ENCODE measurements around the gene CACNB3. TPM values are rescaled to one million over a fixed set of nuclear protein-coding genes. Genes with fewer than 3 reads are reported as not detected.
A peak's percentile ranks its signal among the peaks of the same experiment; 100 is the strongest.

CACNB3 gene
- total and polyA plus RNA-seq, 4 experiments from 2014 or later = 1.5 to 17.9 (median 10.6) TPM

- H3K9me3 Mint-ChIP-seq = no peaks in the 10 kb centered on the region
- POLR2A ChIA-PET (ENCODE audit: partially characterized antibody) = no interaction called here
- peaks cover 3% of the 10 kb centered on the region for H3K27me3 ChIP-seq (ENCODE audit: insufficient read depth, low read length)
- no peak overlapping the region for H3K4me3 Mint-ChIP-seq
- H3K9me3 ChIP-seq (ENCODE audit: control insufficient read depth in 1 of 2, low read length in 2 of 2) = no peaks in the 10 kb centered on the region
- peaks cover 16 to 33% of the 10 kb centered on the region in 2 donors for H3K27me3 Mint-ChIP-seq
- no peak for DNase-seq
- H3K36me3 Mint-ChIP-seq = no peaks in the 10 kb centered on the region
- no peaks in the 10 kb centered on the region for H3K36me3 ChIP-seq (ENCODE audit: insufficient read depth, low read length)
- H3K4me1 Mint-ChIP-seq = peaks cover 0 to 3% (median 0%) of the 10 kb centered on the region in 4 donors
- no peak overlapping the region for H3K27ac ChIP-seq (ENCODE audit: low read depth, low read length)
- H3K4me3 ChIP-seq (ENCODE audit: low read length in 2 of 2) = no peak overlapping the region
- H3K4me1 ChIP-seq (ENCODE audit: insufficient read depth, low read length) = no peaks in the 10 kb centered on the region
- intact Hi-C loops (cut with micrococcal nuclease) = no loop called here
- CTCF ChIA-PET (ENCODE audit: partially characterized antibody) = interaction anchor here (0.6 to 1.5 kb wide), 3 partner anchors 12 to 187 kb away, joined by 4 to 5 read pairs (median 4); no protein-coding TSS in a partner anchor
- H3K27ac Mint-ChIP-seq = no peak overlapping the region
Measured at GRCh38 chr12:48782457-48783395, 35.6 kb upstream of the CACNB3 start.

GRCh38 chr12:48783432-48783831, 34.9 kb upstream of the CACNB3 start:
- Histone ChIP-seq H3K9me3 (ENCODE audit: control insufficient read depth in 1 of 2, low read length in 2 of 2) (no peaks in the 10 kb centered on the region), H3K27ac (ENCODE audit: low read depth, low read length) (no peak overlapping the region), H3K27me3 (ENCODE audit: insufficient read depth, low read length) (peaks cover 7% of the 10 kb centered on the region), H3K36me3 (ENCODE audit: insufficient read depth, low read length) (no peaks in the 10 kb centered on the region), H3K4me1 (ENCODE audit: insufficient read depth, low read length) (no peaks in the 10 kb centered on the region), H3K4me3 (ENCODE audit: low read length in 2 of 2) (no peak overlapping the region)
- no peaks in the 10 kb centered on the region for H3K36me3 Mint-ChIP-seq
- H3K4me1 Mint-ChIP-seq = peaks cover 0 to 8% (median 3%) of the 10 kb centered on the region in 4 donors
- H3K27me3 Mint-ChIP-seq = peaks cover 22 to 40% of the 10 kb centered on the region in 2 donors
- intact Hi-C loops (cut with micrococcal nuclease) = no loop called here
- H3K4me3 Mint-ChIP-seq = peak overlapping the region in 1 of 8 donors; percentile 41
- no peak overlapping the region for H3K27ac Mint-ChIP-seq
- no peaks in the 10 kb centered on the region for H3K9me3 Mint-ChIP-seq
- no peak for DNase-seq
- ChIA-PET CTCF (ENCODE audit: partially characterized antibody) (interaction anchor here (1.5 kb wide), 1 partner anchor 12 kb away, joined by 5 read pairs; no protein-coding TSS in a partner anchor), POLR2A (ENCODE audit: partially characterized antibody) (no interaction called here)

GRCh38 chr12:48786591-48787544, 31.4 kb upstream of the CACNB3 start:
- Mint-ChIP-seq H3K4me1 (peaks cover 0 to 18% (median 5%) of the 10 kb centered on the region in 4 donors), H3K36me3 (no peaks in the 10 kb centered on the region), H3K27me3 (peaks cover 34 to 52% of the 10 kb centered on the region in 2 donors), H3K4me3 (peak overlapping the region in 2 of 8 donors; percentile 8 to 24), H3K9me3 (no peaks in the 10 kb centered on the region), H3K27ac (peak overlapping the region in 1 of 7 donors; percentile 43)
- POLR2A ChIA-PET (ENCODE audit: partially characterized antibody) = no interaction called here
- Histone ChIP-seq H3K27ac (ENCODE audit: low read depth, low read length) (no peak overlapping the region), H3K36me3 (ENCODE audit: insufficient read depth, low read length) (no peaks in the 10 kb centered on the region), H3K27me3 (ENCODE audit: insufficient read depth, low read length) (peaks cover 15% of the 10 kb centered on the region), H3K4me1 (ENCODE audit: insufficient read depth, low read length) (no peaks in the 10 kb centered on the region), H3K9me3 (ENCODE audit: control insufficient read depth in 1 of 2, low read length in 2 of 2) (no peaks in the 10 kb centered on the region), H3K4me3 (ENCODE audit: low read length in 2 of 2) (no peak overlapping the region)
- CTCF ChIA-PET (ENCODE audit: partially characterized antibody) = interaction anchor here (0.7 to 3.1 kb wide), 2 partner anchors 9 to 343 kb away, joined by 3 to 13 read pairs; no protein-coding TSS in a partner anchor
- DNase-seq = no peak
- intact Hi-C loops (cut with micrococcal nuclease) = no loop called here

GRCh38 chr12:48787791-48788523, 30.3 kb upstream of the CACNB3 start:
- no peaks in the 10 kb centered on the region for H3K9me3 Mint-ChIP-seq
- no peaks in the 10 kb centered on the region for H3K36me3 Mint-ChIP-seq
- peaks cover 0 to 18% (median 5%) of the 10 kb centered on the region in 4 donors for H3K4me1 Mint-ChIP-seq
- Histone ChIP-seq H3K27ac (ENCODE audit: low read depth, low read length) (no peak overlapping the region), H3K9me3 (ENCODE audit: control insufficient read depth in 1 of 2, low read length in 2 of 2) (no peaks in the 10 kb centered on the region), H3K4me1 (ENCODE audit: insufficient read depth, low read length) (no peaks in the 10 kb centered on the region), H3K4me3 (ENCODE audit: low read length in 2 of 2) (no peak overlapping the region), H3K36me3 (ENCODE audit: insufficient read depth, low read length) (no peaks in the 10 kb centered on the region), H3K27me3 (ENCODE audit: insufficient read depth, low read length) (peaks cover 15% of the 10 kb centered on the region)
- intact Hi-C loops (cut with micrococcal nuclease) = no loop called here
- H3K27ac Mint-ChIP-seq = no peak overlapping the region
- peaks cover 34 to 46% of the 10 kb centered on the region in 2 donors for H3K27me3 Mint-ChIP-seq
- ChIA-PET POLR2A (ENCODE audit: partially characterized antibody) (no interaction called here), CTCF (ENCODE audit: partially characterized antibody) (interaction anchor here (0.7 kb wide), 1 partner anchor 342 kb away, joined by 3 read pairs; no protein-coding TSS in a partner anchor)
- H3K4me3 Mint-ChIP-seq = peak overlapping the region; percentile 44 to 79 (median 72)
- DNase-seq = no peak

- CTCF ChIA-PET (ENCODE audit: partially characterized antibody) = interaction anchor here (1.9 kb wide), 1 partner anchor 35 kb away, joined by 12 read pairs; no protein-coding TSS in a partner anchor
- Mint-ChIP-seq H3K36me3 (no peaks in the 10 kb centered on the region), H3K4me1 (peaks cover 0 to 18% (median 5%) of the 10 kb centered on the region in 4 donors), H3K27me3 (peaks cover 34 to 46% of the 10 kb centered on the region in 2 donors), H3K9me3 (no peaks in the 10 kb centered on the region), H3K4me3 (peak overlapping the region; percentile 70 to 84 (median 76)), H3K27ac (no peak overlapping the region)
- Histone ChIP-seq H3K4me3 (ENCODE audit: low read length in 2 of 2) (no peak overlapping the region), H3K27ac (ENCODE audit: low read depth, low read length) (no peak overlapping the region), H3K4me1 (ENCODE audit: insufficient read depth, low read length) (no peaks in the 10 kb centered on the region), H3K27me3 (ENCODE audit: insufficient read depth, low read length) (peaks cover 15% of the 10 kb centered on the region), H3K36me3 (ENCODE audit: insufficient read depth, low read length) (no peaks in the 10 kb centered on the region), H3K9me3 (ENCODE audit: control insufficient read depth in 1 of 2, low read length in 2 of 2) (no peaks in the 10 kb centered on the region)
- POLR2A ChIA-PET (ENCODE audit: partially characterized antibody) = no interaction called here
- intact Hi-C loops (cut with micrococcal nuclease) = no loop called here
- DNase-seq = no peak
Measured at GRCh38 chr12:48788524-48788853, 29.8 kb upstream of the CACNB3 start.

GRCh38 chr12:48788854-48789775, 29.2 kb upstream of the CACNB3 start, which contains the start of gene ADCY6:
ADCY6 (minus strand) TSS chr12:48789089; CDS start chr12:48783434, 5,655 bp downstream.
- peak in 1 of 5 donors; percentile 8 for DNase-seq
- Histone ChIP-seq H3K27me3 (ENCODE audit: insufficient read depth, low read length) (peaks cover 15% of the 10 kb centered on the region), H3K9me3 (ENCODE audit: control insufficient read depth in 1 of 2, low read length in 2 of 2) (no peaks in the 10 kb centered on the region), H3K36me3 (ENCODE audit: insufficient read depth, low read length) (no peaks in the 10 kb centered on the region), H3K4me1 (ENCODE audit: insufficient read depth, low read length) (no peaks in the 10 kb centered on the region), H3K4me3 (ENCODE audit: low read length in 2 of 2) (no peak within 1 kb of the TSS), H3K27ac (ENCODE audit: low read depth, low read length) (no peak within 1 kb of the TSS)
- no peaks in the 10 kb centered on the region for H3K36me3 Mint-ChIP-seq
- intact Hi-C loops (cut with micrococcal nuclease) = no loop called here
- H3K4me1 Mint-ChIP-seq = peaks cover 0 to 18% (median 5%) of the 10 kb centered on the region in 4 donors
- ChIA-PET POLR2A (ENCODE audit: partially characterized antibody) (no interaction called here), CTCF (ENCODE audit: partially characterized antibody) (interaction anchor here (1.9 kb wide), 1 partner anchor 36 kb away, joined by 12 read pairs; no protein-coding TSS in a partner anchor)
- no peaks in the 10 kb centered on the region for H3K9me3 Mint-ChIP-seq
- H3K27me3 Mint-ChIP-seq = peaks cover 34 to 47% of the 10 kb centered on the region in 2 donors
- peak within 1 kb of the TSS; percentile 70 to 84 (median 76) for H3K4me3 Mint-ChIP-seq
- H3K27ac Mint-ChIP-seq = no peak within 1 kb of the TSS

Data from CD4-positive, alpha-beta memory T cell (primary cell).